Measurements from ENCODE around the gene DYNC1H1. TPM values are rescaled to one million over a fixed set of nuclear protein-coding genes. Genes with fewer than 3 reads are reported as not detected.

DYNC1H1 gene
- total RNA-seq, 1 donor from 2014 or later, result 236 TPM

- Mint-ChIP-seq H3K9me3 (no peaks in the 10 kb centered on the region), H3K27ac (no peak overlapping the region), H3K36me3 (ENCODE audit: low read depth) (peaks cover 11% of the 10 kb centered on the region), H3K4me1 (peaks cover 19% of the 10 kb centered on the region), H3K4me3 (no peak overlapping the region), H3K27me3 (peaks cover 34% of the 10 kb centered on the region)
- DNase-seq (no peak), ATAC-seq (ENCODE audit: low read depth) (no peak)
- intact Hi-C loops (cut with micrococcal nuclease), result no loop called here
- no peak for TF ChIP-seq CTCF (IDR thresholded peaks at IDR 0.05)
- ChIA-PET CTCF (no interaction called here), POLR2A (interaction anchor here (0.8 kb wide), 1 partner anchor 184 kb away, joined by 3 read pairs; no protein-coding TSS in a partner anchor)
Measured at GRCh38 chr14:101944451-101944850, 19.9 kb upstream of the DYNC1H1 start.

GRCh38 chr14:101945171-101945570 lies 19.2 kb upstream of the DYNC1H1 start:
- CTCF ChIA-PET, result no interaction called here
- ATAC-seq (ENCODE audit: low read depth) (no peak), DNase-seq (no peak)
- H3K4me1 Mint-ChIP-seq, result peaks cover 19% of the 10 kb centered on the region
- no peak overlapping the region for H3K27ac Mint-ChIP-seq
- H3K36me3 Mint-ChIP-seq (ENCODE audit: low read depth), result peaks cover 11% of the 10 kb centered on the region
- POLR2A ChIA-PET, result no interaction called here
- no peaks in the 10 kb centered on the region for H3K9me3 Mint-ChIP-seq
- H3K4me3 Mint-ChIP-seq, result peak overlapping the region; percentile 32
- intact Hi-C loops (cut with micrococcal nuclease), result no loop called here
- TF ChIP-seq CTCF (IDR thresholded peaks at IDR 0.05), result no peak
- peaks cover 33% of the 10 kb centered on the region for H3K27me3 Mint-ChIP-seq

- CTCF ChIA-PET, result interaction anchor here (0.9 to 1.6 kb wide), 3 partner anchors 14 to 177 kb away, joined by 3 to 5 read pairs (median 5); no protein-coding TSS in a partner anchor
- no peaks in the 10 kb centered on the region for H3K9me3 Mint-ChIP-seq
- DNase-seq (no peak), ATAC-seq (ENCODE audit: low read depth) (peak; percentile 8)
- peaks cover 19% of the 10 kb centered on the region for H3K4me1 Mint-ChIP-seq
- peaks cover 25% of the 10 kb centered on the region for H3K27me3 Mint-ChIP-seq
- intact Hi-C loops (cut with micrococcal nuclease), result no loop called here
- TF ChIP-seq CTCF (IDR thresholded peaks at IDR 0.05), result no peak
- H3K4me3 Mint-ChIP-seq, result peak overlapping the region; percentile 93
- H3K27ac Mint-ChIP-seq, result peak overlapping the region; percentile 97
- peaks cover 11% of the 10 kb centered on the region for H3K36me3 Mint-ChIP-seq (ENCODE audit: low read depth)
- POLR2A ChIA-PET, result interaction anchor here (0.5 to 3.6 kb wide), 14 partner anchors 14 to 366 kb away, joined by 3 to 22 read pairs (median 4); no protein-coding TSS in a partner anchor
Measured at GRCh38 chr14:101947577-101947903, 16.8 kb upstream of the DYNC1H1 start.

GRCh38 chr14:101947904-101948665 lies 16.3 kb upstream of the DYNC1H1 start:
- peak; percentile 98 for DNase-seq
- Mint-ChIP-seq H3K4me1 (peaks cover 19% of the 10 kb centered on the region), H3K27me3 (peaks cover 22% of the 10 kb centered on the region), H3K27ac (peak overlapping the region; percentile 97), H3K9me3 (no peaks in the 10 kb centered on the region), H3K36me3 (ENCODE audit: low read depth) (peaks cover 11% of the 10 kb centered on the region), H3K4me3 (peak overlapping the region; percentile 93)
- TF ChIP-seq CTCF (IDR thresholded peaks at IDR 0.05), result no peak
- POLR2A ChIA-PET, result interaction anchor here (0.5 to 3.6 kb wide), 29 partner anchors 10 to 1732 kb away, joined by 3 to 22 read pairs (median 4); partner anchors contain the start of genes DYNC1H1 and PPP2R5C
- peak; percentile 95 for ATAC-seq (ENCODE audit: low read depth)
- CTCF ChIA-PET, result interaction anchor here (0.9 to 1.6 kb wide), 5 partner anchors 14 to 366 kb away, joined by 3 to 5 read pairs (median 3); no protein-coding TSS in a partner anchor
- intact Hi-C loops (cut with micrococcal nuclease), result loop anchor here (1.0 kb wide), 10 partner anchors 16 to 414 kb away; partner anchors contain the start of genes CINP, DYNC1H1, HSP90AA1 and TECPR2

GRCh38 chr14:101948666-101949216 lies 15.6 kb upstream of the DYNC1H1 start:
- intact Hi-C loops (cut with micrococcal nuclease), result loop anchor here (1.0 kb wide), 10 partner anchors 16 to 414 kb away; partner anchors contain the start of genes CINP, DYNC1H1, HSP90AA1 and TECPR2
- ATAC-seq (ENCODE audit: low read depth) (no peak), DNase-seq (no peak)
- TF ChIP-seq CTCF (IDR thresholded peaks at IDR 0.05), result no peak
- peak overlapping the region; percentile 97 for H3K27ac Mint-ChIP-seq
- ChIA-PET CTCF (interaction anchor here (0.9 to 1.6 kb wide), 3 partner anchors 105 to 365 kb away, joined by 3 to 5 read pairs (median 3); no protein-coding TSS in a partner anchor), POLR2A (interaction anchor here (0.6 to 3.6 kb wide), 21 partner anchors 10 to 1732 kb away, joined by 3 to 22 read pairs (median 6); partner anchors contain the start of genes DYNC1H1, EIF5 and PPP2R5C)
- H3K9me3 Mint-ChIP-seq, result no peaks in the 10 kb centered on the region
- peaks cover 15% of the 10 kb centered on the region for H3K27me3 Mint-ChIP-seq
- peaks cover 19% of the 10 kb centered on the region for H3K4me1 Mint-ChIP-seq
- H3K36me3 Mint-ChIP-seq (ENCODE audit: low read depth), result peaks cover 11% of the 10 kb centered on the region
- H3K4me3 Mint-ChIP-seq, result peak overlapping the region; percentile 93

All from activated B cell treated with CpG ODN at 0.5 μM for 24 hours (primary cell).